Peyer's patch (tissue), 4 donors: ENCODE measurements around the gene MGLL.

Source experiments
- POLR2A ChIP-seq, 2 donors: fragments of 450-650 bp; IDR thresholded peaks; one replicate each; pipeline ENCODE4 v1.5.1; 2017; ENCODE audit warnings: antibody characterized with exemption in 2 of 2, mild to moderate bottlenecking in 2 of 2, moderate library complexity in 2 of 2
- TF ChIP-seq, protein P1 (sequence below), 6 experiments: fragments of 450-650 bp in 4 of 6; fragments of 200-600 bp in 2 of 6; sonication (generic) in 1 of 6; IDR thresholded peaks; one replicate each; pipeline ENCODE4 v1.5.1; 2017 to 2019; ENCODE audit warnings: antibody characterized with exemption in 6 of 6, mild to moderate bottlenecking in 3 of 6, moderate library complexity in 1 of 6

DNA sequence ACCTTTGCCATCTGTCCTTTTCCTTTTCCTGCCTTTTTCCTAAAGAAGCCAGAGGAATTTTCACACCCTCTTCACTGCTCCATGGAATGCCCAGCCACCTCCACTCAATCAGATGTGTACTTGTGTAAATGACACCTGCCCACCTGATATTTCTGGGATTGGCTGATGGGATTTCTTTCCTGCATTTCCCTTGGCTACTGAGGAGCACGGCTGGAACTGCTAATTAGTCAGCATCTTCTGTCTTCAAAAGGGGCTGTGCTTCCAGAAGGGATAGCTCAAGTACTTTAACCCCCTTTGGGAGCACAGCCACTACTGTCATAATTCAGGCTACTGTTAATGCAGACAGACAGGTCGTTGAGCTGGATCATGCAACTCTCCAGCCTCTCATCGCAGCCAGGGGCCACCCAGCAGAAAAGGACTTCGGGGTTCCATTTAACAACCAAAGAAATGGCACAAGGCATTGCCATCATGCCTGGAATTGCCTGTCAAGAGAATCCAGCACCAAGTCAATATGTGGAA lies 38.6 kb downstream of the MGLL start:
- TF ChIP-seq, protein P1, sequence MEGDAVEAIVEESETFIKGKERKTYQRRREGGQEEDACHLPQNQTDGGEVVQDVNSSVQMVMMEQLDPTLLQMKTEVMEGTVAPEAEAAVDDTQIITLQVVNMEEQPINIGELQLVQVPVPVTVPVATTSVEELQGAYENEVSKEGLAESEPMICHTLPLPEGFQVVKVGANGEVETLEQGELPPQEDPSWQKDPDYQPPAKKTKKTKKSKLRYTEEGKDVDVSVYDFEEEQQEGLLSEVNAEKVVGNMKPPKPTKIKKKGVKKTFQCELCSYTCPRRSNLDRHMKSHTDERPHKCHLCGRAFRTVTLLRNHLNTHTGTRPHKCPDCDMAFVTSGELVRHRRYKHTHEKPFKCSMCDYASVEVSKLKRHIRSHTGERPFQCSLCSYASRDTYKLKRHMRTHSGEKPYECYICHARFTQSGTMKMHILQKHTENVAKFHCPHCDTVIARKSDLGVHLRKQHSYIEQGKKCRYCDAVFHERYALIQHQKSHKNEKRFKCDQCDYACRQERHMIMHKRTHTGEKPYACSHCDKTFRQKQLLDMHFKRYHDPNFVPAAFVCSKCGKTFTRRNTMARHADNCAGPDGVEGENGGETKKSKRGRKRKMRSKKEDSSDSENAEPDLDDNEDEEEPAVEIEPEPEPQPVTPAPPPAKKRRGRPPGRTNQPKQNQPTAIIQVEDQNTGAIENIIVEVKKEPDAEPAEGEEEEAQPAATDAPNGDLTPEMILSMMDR (IDR thresholded peaks at IDR 0.05) = no peak
- no peak for TF ChIP-seq POLR2A (IDR thresholded peaks at IDR 0.05)
